ENCODE data around the gene PTGER1. TPM values are rescaled to one million over a fixed set of nuclear protein-coding genes. Genes with fewer than 3 reads are reported as not detected.

PTGER1 gene
- total RNA-seq, 1 donor from 2014 or later = 0.91 TPM

- H3K36me3 Mint-ChIP-seq (ENCODE audit: low read depth, unreplicated experiment) = peaks cover 23% of the 10 kb centered on the region
- FAIRE-seq (no peak), DNase-seq (ENCODE audit: low read depth) (no peak)
- H3K9me3 Mint-ChIP-seq (ENCODE audit: unreplicated experiment) = peaks cover 1% of the 10 kb centered on the region
- peak overlapping the region; percentile 89 for H3K4me3 Mint-ChIP-seq (ENCODE audit: unreplicated experiment)
- H3K36me3 ChIP-seq (ENCODE audit: insufficient read depth, low read length) = peaks cover 24% of the 10 kb centered on the region
- peak overlapping the region; percentile 89 for H3K27ac ChIP-seq (ENCODE audit: low read depth, low read length)
- H3K9ac ChIP-seq (ENCODE audit: low read length) = peak overlapping the region; percentile 96
- H3K27ac Mint-ChIP-seq (ENCODE audit: unreplicated experiment) = peak overlapping the region; percentile 85
- H3K27me3 ChIP-seq (ENCODE audit: insufficient read depth, low read length) = no peaks in the 10 kb centered on the region
- peaks cover 42% of the 10 kb centered on the region for H3K79me2 ChIP-seq (ENCODE audit: insufficient read depth, low read length)
- no peak overlapping the region for H2AFZ ChIP-seq (ENCODE audit: low read depth, low read length)
- peak overlapping the region; percentile 91 for H3K4me3 ChIP-seq (ENCODE audit: insufficient read depth, low read depth, low read length)
- no peak for TF ChIP-seq EZH2 (IDR thresholded peaks at IDR 0.05; ENCODE audit: insufficient read depth, low read length)
- TF ChIP-seq CTCF (IDR thresholded peaks at IDR 0.05; ENCODE audit: insufficient read depth, low read depth, low read length) = no peak
- peaks cover 32% of the 10 kb centered on the region for H3K4me1 Mint-ChIP-seq (ENCODE audit: low read depth, unreplicated experiment)
- peaks cover 31% of the 10 kb centered on the region for H3K4me1 ChIP-seq (ENCODE audit: insufficient read depth, low read length)
- no peaks in the 10 kb centered on the region for H3K9me3 ChIP-seq (ENCODE audit: insufficient read depth, low read depth, low read length)
- H4K20me1 ChIP-seq (ENCODE audit: insufficient read depth, low read length) = peaks cover 39% of the 10 kb centered on the region
- peak overlapping the region; percentile 96 for H3K4me2 ChIP-seq (ENCODE audit: low read length)
- H3K27me3 Mint-ChIP-seq (ENCODE audit: low read depth, unreplicated experiment) = no peaks in the 10 kb centered on the region
Measured at GRCh38 chr19:14516746-14517438, 41.7 kb upstream of the PTGER1 start.

- H3K27me3 ChIP-seq (ENCODE audit: insufficient read depth, low read length) = no peaks in the 10 kb centered on the region
- no peak overlapping the region for H3K27ac ChIP-seq (ENCODE audit: low read depth, low read length)
- peak overlapping the region; percentile 96 for H3K4me2 ChIP-seq (ENCODE audit: low read length)
- no peaks in the 10 kb centered on the region for H3K27me3 Mint-ChIP-seq (ENCODE audit: low read depth, unreplicated experiment)
- no peak for DNase-seq (ENCODE audit: low read depth)
- peaks cover 23% of the 10 kb centered on the region for H3K36me3 Mint-ChIP-seq (ENCODE audit: low read depth, unreplicated experiment)
- H2AFZ ChIP-seq (ENCODE audit: low read depth, low read length) = no peak overlapping the region
- FAIRE-seq = no peak
- H3K4me3 Mint-ChIP-seq (ENCODE audit: unreplicated experiment) = peak overlapping the region; percentile 89
- H4K20me1 ChIP-seq (ENCODE audit: insufficient read depth, low read length) = peaks cover 39% of the 10 kb centered on the region
- H3K4me3 ChIP-seq (ENCODE audit: insufficient read depth, low read depth, low read length) = peak overlapping the region; percentile 91
- H3K36me3 ChIP-seq (ENCODE audit: insufficient read depth, low read length) = peaks cover 24% of the 10 kb centered on the region
- peak overlapping the region; percentile 96 for H3K9ac ChIP-seq (ENCODE audit: low read length)
- peaks cover 1% of the 10 kb centered on the region for H3K9me3 Mint-ChIP-seq (ENCODE audit: unreplicated experiment)
- H3K4me1 Mint-ChIP-seq (ENCODE audit: low read depth, unreplicated experiment) = peaks cover 33% of the 10 kb centered on the region
- peaks cover 34% of the 10 kb centered on the region for H3K4me1 ChIP-seq (ENCODE audit: insufficient read depth, low read length)
- H3K9me3 ChIP-seq (ENCODE audit: insufficient read depth, low read depth, low read length) = no peaks in the 10 kb centered on the region
- TF ChIP-seq EZH2 (IDR thresholded peaks at IDR 0.05; ENCODE audit: insufficient read depth, low read length) (no peak), CTCF (IDR thresholded peaks at IDR 0.05; ENCODE audit: insufficient read depth, low read depth, low read length) (no peak)
- peak overlapping the region; percentile 85 for H3K27ac Mint-ChIP-seq (ENCODE audit: unreplicated experiment)
- peaks cover 42% of the 10 kb centered on the region for H3K79me2 ChIP-seq (ENCODE audit: insufficient read depth, low read length)
Measured at GRCh38 chr19:14516048-14516534, 40.9 kb upstream of the PTGER1 start.
